A673 (cell line): ENCODE measurements around the gene SAC3D1.

Experiments
- CTCF ChIP-seq: fragments of 300-800, 200-600 bp; sonication (generic); conservative IDR thresholded peaks from 2 replicates; pipeline ENCODE4 v1.5.1; 2017; ENCODE audit warnings: low read depth, mild to moderate bottlenecking, antibody characterized with exemption, low read length, moderate library complexity, mixed read lengths
- EZH2 ChIP-seq: fragments of 200-600 bp; sonication (generic); IDR thresholded peaks from 2 replicates; pipeline ENCODE4 v1.6.1; 2017; ENCODE audit warnings: borderline replicate concordance, low read depth, mild to moderate bottlenecking, mixed read lengths, antibody characterized with exemption, low read length; ENCODE audit not compliant: poor library complexity, severe bottlenecking

- TF ChIP-seq CTCF (no peak), EZH2 (no peak)
These were observed 14.2 kb upstream of the SAC3D1 start for GRCh38 chr11:65026810-65027209.
